Choroid plexus epithelial cell (primary cell): ENCODE data around the gene FRS3.

Experiments
- DNase-seq: peaks from one replicate; pipeline ENCODE4 v3.0.0-alpha.2; 2010; ENCODE audit warnings: low read depth
- H3K4me3 ChIP-seq: 2 replicates; pipeline ENCODE4 v1.5.1; 2011; ENCODE audit warnings: low read depth, mild to moderate bottlenecking, control low read depth, low read length, moderate library complexity
- TF ChIP-seq, protein P1 (sequence below): conservative IDR thresholded peaks from 2 replicates; pipeline ENCODE4 v1.5.1; 2011; ENCODE audit warnings: low read depth, mild to moderate bottlenecking, control low read depth, inconsistent platforms, low read length, moderate library complexity

Gene FRS3

DNA sequence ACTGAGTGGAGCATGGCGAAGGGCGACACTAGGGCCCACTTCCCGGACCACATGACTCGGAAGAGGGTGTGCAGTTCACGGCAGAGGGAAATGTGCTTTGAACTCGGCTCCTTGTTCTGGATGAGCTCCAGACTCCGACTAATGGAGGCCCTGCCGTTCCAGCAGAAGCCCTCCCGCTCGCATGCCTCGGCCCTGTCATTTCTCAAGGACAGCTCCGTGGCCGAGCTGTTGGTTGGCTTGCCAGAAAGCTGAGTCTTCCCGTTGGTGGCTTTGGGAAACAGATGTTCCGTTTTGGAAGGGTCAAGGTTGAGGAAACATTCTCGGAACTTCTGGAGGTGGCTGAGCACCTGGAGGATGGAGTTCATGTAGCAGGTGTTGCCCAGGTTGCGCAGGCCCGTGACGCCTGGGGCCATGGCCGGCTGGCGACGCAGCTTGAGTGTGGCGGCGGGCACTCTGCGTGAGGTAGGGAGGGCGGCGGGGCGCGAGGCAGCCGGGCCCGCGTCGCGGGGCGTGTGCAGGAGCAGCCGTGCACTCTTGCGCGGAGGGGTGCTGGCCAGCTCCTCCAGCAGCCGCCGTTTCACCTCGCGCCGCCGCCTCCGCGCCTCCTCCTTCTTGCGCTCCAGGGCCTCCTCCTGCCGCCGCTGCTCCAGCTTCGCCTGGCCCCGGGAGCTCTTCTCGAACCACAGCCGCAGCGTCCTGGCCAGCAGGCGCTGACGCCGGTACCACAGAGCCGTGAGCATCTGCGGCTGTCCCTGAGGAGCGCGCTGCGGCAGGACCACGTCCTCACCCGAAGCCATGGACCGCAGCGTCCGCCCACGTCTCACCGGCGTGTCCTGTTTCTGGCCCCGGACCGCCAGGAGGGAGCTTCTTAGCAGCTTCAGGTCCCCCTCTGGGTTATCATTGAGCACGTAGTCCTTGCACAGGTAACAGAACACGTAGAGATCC, 26.4 kb upstream of the FRS3 start:
- TF ChIP-seq, protein P1, sequence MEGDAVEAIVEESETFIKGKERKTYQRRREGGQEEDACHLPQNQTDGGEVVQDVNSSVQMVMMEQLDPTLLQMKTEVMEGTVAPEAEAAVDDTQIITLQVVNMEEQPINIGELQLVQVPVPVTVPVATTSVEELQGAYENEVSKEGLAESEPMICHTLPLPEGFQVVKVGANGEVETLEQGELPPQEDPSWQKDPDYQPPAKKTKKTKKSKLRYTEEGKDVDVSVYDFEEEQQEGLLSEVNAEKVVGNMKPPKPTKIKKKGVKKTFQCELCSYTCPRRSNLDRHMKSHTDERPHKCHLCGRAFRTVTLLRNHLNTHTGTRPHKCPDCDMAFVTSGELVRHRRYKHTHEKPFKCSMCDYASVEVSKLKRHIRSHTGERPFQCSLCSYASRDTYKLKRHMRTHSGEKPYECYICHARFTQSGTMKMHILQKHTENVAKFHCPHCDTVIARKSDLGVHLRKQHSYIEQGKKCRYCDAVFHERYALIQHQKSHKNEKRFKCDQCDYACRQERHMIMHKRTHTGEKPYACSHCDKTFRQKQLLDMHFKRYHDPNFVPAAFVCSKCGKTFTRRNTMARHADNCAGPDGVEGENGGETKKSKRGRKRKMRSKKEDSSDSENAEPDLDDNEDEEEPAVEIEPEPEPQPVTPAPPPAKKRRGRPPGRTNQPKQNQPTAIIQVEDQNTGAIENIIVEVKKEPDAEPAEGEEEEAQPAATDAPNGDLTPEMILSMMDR, result no peak
- no peak for DNase-seq
- no peak overlapping the region for H3K4me3 ChIP-seq

DNA sequence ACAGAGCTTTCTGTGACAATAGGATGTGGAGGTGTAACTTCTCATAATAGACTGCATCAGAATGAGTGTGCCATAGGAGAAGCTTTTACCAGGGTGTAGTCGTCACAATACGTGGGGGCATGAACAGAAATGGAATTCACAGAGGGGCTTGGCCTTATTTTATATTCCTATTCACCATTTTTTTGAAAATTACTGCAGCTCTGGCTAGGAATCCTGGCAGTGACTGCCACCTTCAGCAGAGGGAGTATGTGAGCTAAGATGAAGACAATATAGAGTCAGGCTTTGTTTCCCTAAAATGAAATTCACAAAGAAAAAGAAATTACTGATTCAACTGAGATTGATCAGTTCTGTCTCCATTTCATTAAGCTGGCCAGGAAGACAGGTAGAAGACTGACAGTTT, 21.7 kb upstream of the FRS3 start:
- TF ChIP-seq, protein P1, result peak; percentile 87
- DNase-seq, result peak; percentile 67
- no peak overlapping the region for H3K4me3 ChIP-seq

DNA sequence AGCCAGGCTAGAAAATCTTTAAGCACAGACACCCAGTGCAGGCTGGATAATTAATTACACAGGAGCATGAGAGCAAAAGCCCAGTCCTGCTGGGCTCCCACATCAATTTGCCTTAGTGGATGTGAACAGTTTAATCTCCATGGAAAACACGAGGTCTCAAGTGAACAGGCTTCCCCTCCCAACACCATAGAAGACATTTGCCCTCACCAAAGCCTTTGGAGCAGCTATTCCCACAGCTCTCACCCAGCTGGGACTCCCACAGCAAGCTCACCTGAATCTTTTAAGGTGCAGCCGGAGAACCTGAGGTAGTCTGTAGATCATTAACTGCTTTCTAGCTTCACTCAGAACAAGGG, 19.8 kb upstream of the FRS3 start:
- H3K4me3 ChIP-seq, result no peak overlapping the region
- no peak for DNase-seq
- TF ChIP-seq, protein P1, result no peak

DNA sequence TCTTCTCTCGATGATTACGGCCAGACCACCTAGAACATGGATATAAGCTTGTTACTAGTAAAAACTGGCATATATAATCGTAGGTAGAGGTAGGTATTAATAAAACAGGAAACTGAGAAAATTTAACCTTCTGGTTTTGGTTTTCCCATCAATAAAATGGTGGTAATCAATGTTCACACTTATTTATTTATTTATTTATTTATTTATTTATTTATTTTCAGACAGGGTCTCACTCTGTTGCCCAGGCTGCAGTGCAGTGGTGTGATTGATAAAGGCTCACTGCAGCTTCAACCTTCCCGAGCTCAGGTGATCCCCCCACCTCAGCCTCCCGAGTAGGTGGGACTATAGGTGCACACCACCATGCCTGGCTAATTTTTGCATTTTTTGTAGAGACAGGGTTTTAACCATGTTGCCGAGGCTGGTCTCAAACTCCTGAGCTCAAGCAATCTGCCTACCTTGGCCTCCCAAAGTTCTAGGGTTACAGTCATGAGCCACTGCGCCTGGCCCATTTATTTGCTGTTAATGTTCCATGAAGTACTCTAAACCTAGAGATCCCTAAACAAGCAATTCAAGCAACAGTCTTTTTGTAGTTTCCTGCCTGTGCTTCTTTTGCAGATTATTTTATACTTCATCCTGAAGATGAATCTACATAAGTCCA, 19.3 kb upstream of the FRS3 start:
- no peak overlapping the region for H3K4me3 ChIP-seq
- TF ChIP-seq, protein P1, result no peak
- DNase-seq, result no peak

DNA sequence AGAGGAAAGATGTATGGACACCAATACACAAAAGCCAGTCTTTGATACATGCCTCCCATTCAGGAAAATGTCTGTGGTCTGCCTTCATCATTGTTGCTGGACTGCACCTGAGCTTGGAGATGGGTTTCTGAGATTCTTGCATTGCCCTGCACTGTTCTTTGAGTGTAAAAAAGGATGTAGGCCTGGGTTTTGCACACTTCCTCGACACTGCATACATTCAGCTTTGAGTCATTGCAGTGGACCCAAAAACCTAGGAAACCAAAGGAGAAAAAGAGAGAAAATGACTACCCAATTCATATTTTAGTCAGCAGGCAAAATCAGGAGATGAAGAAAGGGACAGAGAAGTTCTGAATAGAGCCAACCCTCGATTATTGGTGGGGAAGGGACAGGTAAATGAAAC, 16.8 kb upstream of the FRS3 start:
- TF ChIP-seq, protein P1, result no peak
- DNase-seq, result no peak
- H3K4me3 ChIP-seq, result no peak overlapping the region

DNA sequence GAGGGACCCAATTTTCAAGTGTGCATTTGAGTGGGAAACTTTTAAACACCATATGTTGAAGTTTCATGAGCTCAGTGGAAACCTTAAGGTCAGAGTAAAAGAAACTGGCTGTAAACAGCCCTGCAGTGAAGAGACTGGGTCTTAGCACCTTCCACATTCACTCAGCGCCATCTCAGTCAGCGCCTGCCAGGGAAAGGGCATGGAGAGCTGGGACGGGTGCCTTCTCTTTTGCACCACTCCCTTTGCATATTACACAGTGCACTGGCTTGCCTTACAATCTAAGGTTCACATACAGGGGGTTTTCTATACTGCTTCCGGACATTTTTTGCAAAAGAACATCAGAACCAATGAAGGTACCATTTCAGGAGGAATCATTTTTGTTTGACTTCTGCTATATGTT, 12.3 kb upstream of the FRS3 start:
- TF ChIP-seq, protein P1, result no peak
- H3K4me3 ChIP-seq, result no peak overlapping the region
- DNase-seq, result no peak
